Endothelial cell of umbilical vein (primary cell): ENCODE data around the gene PCDHGA4. TPM values are rescaled to one million over a fixed set of nuclear protein-coding genes. Genes with fewer than 3 reads are reported as not detected.
A peak's percentile ranks its signal among the peaks of the same experiment; 100 is the strongest.

ENCODE experiments used
- BruUV-seq: library from RNA; stranded (reverse); fragments of 400-500 nt; replicated peaks from 2 replicates; lab custom pipeline; 2021; lab: Mats Ljungman, UMichigan
- CTCF ChIA-PET: fragments of 300-600, 350-600 bp; sonication (Branson Sonifier 250); formaldehyde crosslinking; loops from one replicate; lab custom pipeline; 2021; ENCODE audit warnings: antibody characterized with exemption, inconsistent platforms; lab: Charles Lee
- POLR2A ChIA-PET: fragments of 300-600, 350-600 bp; sonication (Branson Sonifier 250); formaldehyde crosslinking; loops from one replicate; lab custom pipeline; 2021; ENCODE audit warnings: antibody characterized with exemption, inconsistent platforms; lab: Charles Lee
- DNase-seq: peaks from one replicate; pipeline ENCODE4 v3.0.0-alpha.2; 2011; ENCODE audit warnings: low read depth, low spot score
- FAIRE-seq: peaks from 2 replicates; lab custom pipeline; 2011; peaks lifted over from hg19 to GRCh38; lab: Jason Lieb, UNC
- H2AFZ ChIP-seq: 2 replicates; pipeline ENCODE4 v1.6.0; 2012; ENCODE audit warnings: low read depth, low read length, control low read depth, inconsistent platforms
- H3K27ac ChIP-seq: 2 replicates; pipeline ENCODE4 v1.5.1; 2011; ENCODE audit warnings: low read depth, mild to moderate bottlenecking, control low read depth, low read length, moderate library complexity; ENCODE audit not compliant: insufficient read depth
- H3K27me3 ChIP-seq, 2 experiments: 2 replicates each; pipeline versions ENCODE4 v1.6.0 to v1.6.1; 2011; ENCODE audit warnings: low read length in 2 of 2, mixed read lengths in 1 of 2; ENCODE audit not compliant: control insufficient read depth in 2 of 2, insufficient read depth in 2 of 2
- H3K36me3 ChIP-seq, 2 experiments: 2 replicates in 1 of 2; 3 replicates in 1 of 2; pipeline ENCODE4 v1.5.1; 2011; ENCODE audit warnings: low read length in 2 of 2, mild to moderate bottlenecking in 1 of 2, moderate library complexity in 1 of 2; ENCODE audit not compliant: control insufficient read depth in 2 of 2, insufficient read depth in 2 of 2; ENCODE audit errors: extremely low read depth in 1 of 2
- H3K4me1 ChIP-seq: 3 replicates; pipeline ENCODE4 v1.5.1; 2011; ENCODE audit warnings: mild to moderate bottlenecking, low read length; ENCODE audit not compliant: control insufficient read depth, insufficient read depth; ENCODE audit errors: extremely low read depth
- H3K4me2 ChIP-seq: 2 replicates; pipeline ENCODE4 v1.6.1; 2011; ENCODE audit warnings: low read length, control low read depth, mixed read lengths; ENCODE audit not compliant: insufficient read depth
- H3K4me3 ChIP-seq, 3 experiments: fragments of 200-600 bp in 1 of 3; sonication (generic), shearing (Covaris generic) in 1 of 3; replicated peaks in 1 of 3; 2 replicates each; pipeline ENCODE4 v1.5.1; 2011 to 2016; ENCODE audit warnings: control low read depth in 3 of 3, low read length in 3 of 3, mild to moderate bottlenecking in 2 of 3, inconsistent platforms in 1 of 3, low read depth in 1 of 3, moderate library complexity in 1 of 3; ENCODE audit not compliant: insufficient read depth in 1 of 3
- H3K79me2 ChIP-seq: 2 replicates; pipeline ENCODE4 v1.6.0; 2012; ENCODE audit warnings: low read length, inconsistent platforms; ENCODE audit not compliant: control insufficient read depth, insufficient read depth
- H3K9ac ChIP-seq: replicated peaks from 2 replicates; pipeline ENCODE3; 2011; ENCODE audit warnings: low read length, control low read depth; ENCODE audit not compliant: insufficient read depth; ENCODE audit errors: extremely low read depth
- H3K9me1 ChIP-seq: replicated peaks from 3 replicates; pipeline ENCODE4 v1.6.0; 2011; ENCODE audit warnings: mild to moderate bottlenecking, low read length; ENCODE audit not compliant: control insufficient read depth, insufficient read depth; ENCODE audit errors: extremely low read depth
- H3K9me3 ChIP-seq: replicated peaks from 2 replicates; pipeline ENCODE4 v1.5.1; 2012; ENCODE audit warnings: low read length, inconsistent platforms; ENCODE audit not compliant: control insufficient read depth, insufficient read depth
- H4K20me1 ChIP-seq: replicated peaks from 2 replicates; pipeline ENCODE3; 2011; ENCODE audit warnings: mild to moderate bottlenecking, low read length; ENCODE audit not compliant: control insufficient read depth, insufficient read depth; ENCODE audit errors: extremely low read depth
- EZH2 ChIP-seq: IDR thresholded peaks from 2 replicates; pipeline ENCODE4 v1.6.1; 2012; ENCODE audit warnings: borderline replicate concordance, low read depth, mild to moderate bottlenecking, moderate library complexity, low read length, inconsistent platforms; ENCODE audit not compliant: severe bottlenecking
- FOS ChIP-seq: IDR thresholded peaks from 2 replicates; pipeline ENCODE4 v1.6.1; 2011; ENCODE audit warnings: mild to moderate bottlenecking, low read length, moderate library complexity, borderline replicate concordance; ENCODE audit not compliant: insufficient read depth
- GATA2 ChIP-seq: IDR thresholded peaks from 2 replicates; pipeline ENCODE4 v1.7.0; 2011; ENCODE audit warnings: low read depth, mild to moderate bottlenecking, moderate library complexity, mixed read lengths, low read length; ENCODE audit not compliant: insufficient read length, insufficient read depth
- JUN ChIP-seq: IDR thresholded peaks from 2 replicates; pipeline ENCODE4 v1.6.1; 2011; ENCODE audit warnings: borderline replicate concordance, low read depth; ENCODE audit not compliant: insufficient read length, insufficient read depth
- MAX ChIP-seq: IDR thresholded peaks from 2 replicates; pipeline ENCODE4 v1.6.1; 2011; ENCODE audit not compliant: insufficient read depth, insufficient read length
- MYC ChIP-seq: IDR thresholded peaks from one replicate; pipeline ENCODE4 v1.6.1; 2011; ENCODE audit warnings: mild to moderate bottlenecking, low read depth, low read length
- POLR2A ChIP-seq: IDR thresholded peaks from 2 replicates; pipeline ENCODE4 v1.6.1; 2012; ENCODE audit warnings: low read depth, mild to moderate bottlenecking, control low read depth, low read length
- POLR2AphosphoS5 ChIP-seq: IDR thresholded peaks from 2 replicates; pipeline ENCODE4 v1.6.1; 2012; ENCODE audit warnings: low read depth, mild to moderate bottlenecking, control low read depth, low read length, moderate library complexity; ENCODE audit not compliant: insufficient read depth
- dilution Hi-C: fragments of 300-500 bp; cut with MboI; formaldehyde crosslinking; loops from one replicate; pipeline ENCODE4 v1.15.0; 2019; ENCODE audit warnings: low sequenced_read_pairs; ENCODE audit not compliant: extremely low pct_ligation_motif_present
- intact Hi-C: fragments of 100-400 bp; cut with micrococcal nuclease; formaldehyde crosslinking; loops from one replicate; pipeline ENCODE4 v1.10.0; 2022
- polyA plus RNA-seq, 4 experiments: library from polyadenylated mRNA; depleted of rRNA in 3 of 4; stranded (reverse) in 3 of 4; unstranded in 1 of 4; fragments of >200 nt; gene quantifications; 2 replicates each; pipeline versions ENCODE4 v1.2.1 to v1.2.3, GENCODE V29; 2011 to 2012; ENCODE audit warnings: missing spikeins in 1 of 4
- total RNA-seq: library from RNA; stranded (reverse); gene quantifications from 2 replicates; pipeline ENCODE4 v1.2.3, GENCODE V29; 2021
- TF ChIP-seq, protein P1 (sequence below), 2 donors: IDR thresholded peaks; 1 replicate in 1 of 2; 2 replicates in 1 of 2; pipeline ENCODE4 v1.5.1; 2011; ENCODE audit warnings: low read length in 2 of 2, mild to moderate bottlenecking in 2 of 2, moderate library complexity in 2 of 2, control low read depth in 1 of 2, inconsistent platforms in 1 of 2, low read depth in 1 of 2; ENCODE audit not compliant: insufficient read depth in 1 of 2; ENCODE audit errors: extremely low read depth in 1 of 2

PCDHGA4 gene
- total and polyA plus RNA-seq, 2 donors (not counting 3 experiments of a cell fraction or from before 2014, with no cell fraction given): 2.6 to 3.0 TPM

GRCh38 chr5:141402553-141403243, 47.9 kb downstream of the PCDHGA4 start, which contains the start of gene PCDHGA9:
PCDHGA9 (plus strand) TSS chr5:141402778; CDS start chr5:141402953, 175 bp downstream.
- no peak for DNase-seq
- Histone ChIP-seq H3K4me1 (peaks cover 2% of the 10 kb centered on the region), H2AFZ (no peak within 1 kb of the TSS), H3K4me2 (peak within 1 kb of the TSS; percentile 47), H3K79me2 (no peaks in the 10 kb centered on the region), H3K9ac (no peak within 1 kb of the TSS), H3K36me3 (no peaks in the 10 kb centered on the region), H4K20me1 (no peaks in the 10 kb centered on the region), H3K9me3 (no peaks in the 10 kb centered on the region), H3K9me1 (no peaks in the 10 kb centered on the region), H3K27ac (no peak within 1 kb of the TSS), H3K4me3 (peak within 1 kb of the TSS in 2 of 3 experiments; percentile 9 to 28), H3K27me3 (peaks cover 47 to 68% of the 10 kb centered on the region in 2 experiments)
- TF ChIP-seq, protein P1, sequence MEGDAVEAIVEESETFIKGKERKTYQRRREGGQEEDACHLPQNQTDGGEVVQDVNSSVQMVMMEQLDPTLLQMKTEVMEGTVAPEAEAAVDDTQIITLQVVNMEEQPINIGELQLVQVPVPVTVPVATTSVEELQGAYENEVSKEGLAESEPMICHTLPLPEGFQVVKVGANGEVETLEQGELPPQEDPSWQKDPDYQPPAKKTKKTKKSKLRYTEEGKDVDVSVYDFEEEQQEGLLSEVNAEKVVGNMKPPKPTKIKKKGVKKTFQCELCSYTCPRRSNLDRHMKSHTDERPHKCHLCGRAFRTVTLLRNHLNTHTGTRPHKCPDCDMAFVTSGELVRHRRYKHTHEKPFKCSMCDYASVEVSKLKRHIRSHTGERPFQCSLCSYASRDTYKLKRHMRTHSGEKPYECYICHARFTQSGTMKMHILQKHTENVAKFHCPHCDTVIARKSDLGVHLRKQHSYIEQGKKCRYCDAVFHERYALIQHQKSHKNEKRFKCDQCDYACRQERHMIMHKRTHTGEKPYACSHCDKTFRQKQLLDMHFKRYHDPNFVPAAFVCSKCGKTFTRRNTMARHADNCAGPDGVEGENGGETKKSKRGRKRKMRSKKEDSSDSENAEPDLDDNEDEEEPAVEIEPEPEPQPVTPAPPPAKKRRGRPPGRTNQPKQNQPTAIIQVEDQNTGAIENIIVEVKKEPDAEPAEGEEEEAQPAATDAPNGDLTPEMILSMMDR (IDR thresholded peaks at IDR 0.05; ENCODE audit: extremely low read depth in 1 of 2, insufficient read depth in 1 of 2, low read depth in 1 of 2, low read length in 2 of 2): peak; percentile 37 to 57
- TF ChIP-seq MAX (no peak), POLR2A (no peak)
- FAIRE-seq: peak; percentile 59
- POLR2A ChIA-PET: no interaction called here
- no TSS peak for BruUV-seq
- dilution Hi-C loops: no loop called here
- intact Hi-C loops: no loop called here
- CTCF ChIA-PET: interaction anchor here (0.8 to 1.9 kb wide), 16 partner anchors 10 to 165 kb away, joined by 3 to 23 read pairs (median 4); partner anchors contain the start of genes PCDHGA10, PCDHGA11, PCDHGA12 and PCDHGB1

DNA sequence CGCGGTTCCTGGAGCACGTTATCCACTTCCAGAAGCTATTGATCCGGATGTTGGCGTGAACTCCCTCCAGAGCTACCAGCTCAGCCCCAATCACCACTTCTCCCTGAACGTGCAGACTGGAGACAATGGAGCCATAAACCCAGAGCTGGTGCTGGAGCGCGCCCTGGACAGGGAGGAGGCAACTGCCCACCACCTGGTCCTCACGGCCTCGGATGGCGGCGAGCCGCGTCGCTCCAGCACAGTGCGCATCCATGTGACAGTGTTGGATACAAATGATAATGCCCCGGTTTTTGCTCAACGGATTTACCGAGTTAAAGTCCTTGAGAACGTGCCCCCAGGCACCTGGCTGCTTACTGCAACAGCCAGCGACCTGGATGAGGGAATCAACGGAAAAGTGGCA, 48.6 kb downstream of the PCDHGA4 start:
- no peak overlapping the region for H3K4me2 ChIP-seq
- H3K9ac ChIP-seq: no peak overlapping the region
- H2AFZ ChIP-seq: no peak overlapping the region
- H3K79me2 ChIP-seq: no peaks in the 10 kb centered on the region
- no peak overlapping the region for H3K4me3 ChIP-seq
- no peak overlapping the region for H3K27ac ChIP-seq
- ChIA-PET CTCF (interaction anchor here (0.8 to 1.9 kb wide), 15 partner anchors 10 to 164 kb away, joined by 3 to 23 read pairs (median 4); partner anchors contain the start of genes PCDHGA10, PCDHGA11, PCDHGA12 and PCDHGB1), POLR2A (no interaction called here)
- no TSS peak for BruUV-seq
- intact Hi-C loops: no loop called here
- no peaks in the 10 kb centered on the region for H3K9me1 ChIP-seq
- FAIRE-seq (no peak), DNase-seq (no peak)
- H3K36me3 ChIP-seq: no peaks in the 10 kb centered on the region
- dilution Hi-C loops: no loop called here
- H4K20me1 ChIP-seq: no peaks in the 10 kb centered on the region
- H3K4me1 ChIP-seq: peaks cover 2% of the 10 kb centered on the region
- TF ChIP-seq JUN (no peak), EZH2 (no peak), POLR2A (no peak), FOS (no peak), MAX (no peak), POLR2AphosphoS5 (no peak), MYC (no peak), GATA2 (no peak)
- TF ChIP-seq, protein P1 (IDR thresholded peaks at IDR 0.05; ENCODE audit: extremely low read depth in 1 of 2, insufficient read depth in 1 of 2, low read depth in 1 of 2, low read length in 2 of 2): no peak
- H3K9me3 ChIP-seq: no peaks in the 10 kb centered on the region
- H3K27me3 ChIP-seq: peaks cover 49 to 73% of the 10 kb centered on the region in 2 experiments
